GM18909 (cell line): ENCODE data around the gene MICA.
"Not testable (repeated sequence)": the region's sequence is repeated elsewhere in the genome, so short reads cannot be mapped to it uniquely, and the experiment has no call there.

Experiments
- ATAC-seq: cut with Tn5 transposase; IDR thresholded peaks from one replicate; pipeline ENCODE4 v1.9.1; 2021; ENCODE audit warnings: mild to moderate bottlenecking; ENCODE audit not compliant: unreplicated experiment, poor library complexity

The MICA gene

GRCh38 chr6:31379850-31380249, 23.5 kb upstream of the MICA start:
- no peak for ATAC-seq

DNA sequence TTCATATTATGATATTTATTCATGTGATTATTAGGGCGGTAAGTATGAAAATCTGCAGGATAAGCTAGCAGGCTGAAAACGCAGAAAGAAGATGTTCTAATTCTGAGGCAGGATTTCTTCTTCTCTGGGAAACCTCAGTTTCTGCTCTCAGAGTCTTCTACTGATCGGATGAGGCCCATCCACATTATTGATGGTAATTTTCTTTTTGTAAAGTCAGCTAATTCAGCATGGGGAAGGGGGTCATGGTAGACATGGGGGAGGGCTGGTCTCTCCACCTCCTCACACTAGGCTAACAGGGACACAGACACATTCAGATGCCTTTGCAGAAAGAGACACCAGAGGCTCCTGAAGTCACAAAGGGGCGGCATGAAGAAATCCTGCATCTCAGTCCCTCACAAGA, 21.7 kb upstream of the MICA start:
- ATAC-seq: no peak

GRCh38 chr6:31383149-31383548, 20.2 kb upstream of the MICA start:
- no peak for ATAC-seq

DNA sequence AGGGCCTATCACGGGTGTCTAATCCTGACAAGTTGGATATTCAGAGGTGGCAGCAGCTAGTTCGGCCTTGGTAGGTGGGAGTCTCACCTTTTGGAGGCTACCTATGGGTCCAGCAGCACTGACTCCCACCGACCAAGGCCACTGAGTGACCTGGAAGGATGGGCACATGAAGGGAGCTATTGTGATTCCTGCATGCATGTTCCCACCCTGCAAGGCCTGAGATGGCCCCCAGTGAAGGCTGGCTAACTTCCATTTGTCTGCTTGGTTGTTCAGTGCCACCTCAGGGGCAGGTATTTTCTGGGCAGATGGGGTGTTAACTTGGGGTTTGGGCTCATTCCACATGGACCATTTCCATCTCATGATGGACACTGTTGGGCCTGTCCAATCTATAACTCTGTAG, 18.4 kb upstream of the MICA start:
- ATAC-seq: no peak

DNA sequence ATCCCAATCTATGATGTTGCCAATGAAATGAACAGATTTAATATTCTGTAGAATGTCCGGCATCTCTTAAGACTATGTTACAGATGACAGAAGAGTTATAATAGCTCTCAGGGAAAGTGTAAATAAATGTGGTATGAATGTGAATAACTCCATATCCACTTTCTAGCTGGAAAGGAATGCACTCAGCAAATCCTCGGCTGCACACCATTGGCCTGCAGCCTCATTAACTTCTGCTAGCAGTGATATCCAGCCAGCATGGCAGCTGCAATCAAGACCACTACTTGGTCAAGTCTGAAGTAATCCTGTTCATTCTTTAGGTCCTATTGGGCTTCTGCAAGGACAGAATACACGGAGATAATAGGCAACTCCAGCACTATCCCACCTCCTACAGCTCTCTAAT, 17.3 kb upstream of the MICA start:
- ATAC-seq: no peak

DNA sequence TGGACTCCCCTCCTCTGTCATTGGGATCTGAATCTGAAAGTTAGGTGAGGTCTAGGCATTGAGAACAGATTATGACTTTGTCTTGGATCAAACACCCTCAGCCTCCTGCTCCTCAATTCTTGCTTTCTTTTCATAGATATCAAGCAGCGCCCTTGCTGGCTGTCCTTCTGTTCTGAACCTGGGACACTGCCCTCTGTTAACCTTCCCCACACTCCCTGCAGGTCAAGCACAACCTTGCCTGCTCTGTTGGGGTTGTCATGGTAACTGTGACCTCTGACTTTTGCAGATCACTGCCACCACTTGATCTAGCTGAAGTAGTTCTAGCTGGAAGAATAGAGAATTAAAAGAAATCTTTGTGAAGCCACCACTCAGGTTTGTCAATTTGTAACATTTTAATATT, 16.4 kb upstream of the MICA start:
- ATAC-seq: no peak

GRCh38 chr6:31388916-31389801, 14.2 kb upstream of the MICA start:
- ATAC-seq: not testable (repeated sequence)

DNA sequence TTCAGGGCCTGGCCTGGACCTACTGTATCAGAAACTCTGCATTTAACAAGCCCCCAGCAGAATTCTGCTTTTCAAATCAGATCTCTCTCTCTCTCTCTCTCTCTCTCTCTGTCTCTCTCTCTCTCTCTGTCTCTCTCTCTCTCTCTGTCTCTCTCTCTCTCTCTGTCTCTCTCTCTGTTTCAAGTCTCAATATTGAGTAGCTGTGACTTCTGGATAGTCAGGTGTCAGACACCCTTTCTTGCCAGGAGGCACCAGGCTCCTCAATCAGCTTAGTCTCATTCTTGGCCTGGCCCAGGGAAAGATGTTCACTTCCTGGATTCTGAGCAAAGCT, 13.6 kb upstream of the MICA start:
- ATAC-seq: not testable (repeated sequence)

DNA sequence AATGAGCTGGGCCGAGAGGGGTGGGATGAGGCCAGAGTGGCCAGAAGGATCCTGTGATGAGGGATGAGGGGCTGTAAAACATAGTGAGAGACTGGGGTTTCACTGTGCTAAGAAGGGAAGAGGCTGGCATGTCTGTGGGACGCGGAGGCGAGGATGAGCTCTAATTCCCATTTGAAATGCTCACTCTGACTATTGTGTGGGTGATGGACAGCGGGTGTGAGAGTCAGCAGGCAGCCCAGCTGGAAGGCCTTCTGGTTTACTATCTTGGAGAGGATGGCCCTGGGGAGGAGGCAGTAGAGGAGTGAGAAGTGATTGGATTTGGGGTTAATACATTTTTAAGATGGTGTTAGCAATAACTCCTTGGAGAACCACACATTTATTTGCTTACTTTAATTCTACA, 9.5 kb upstream of the MICA start:
- ATAC-seq: no peak

DNA sequence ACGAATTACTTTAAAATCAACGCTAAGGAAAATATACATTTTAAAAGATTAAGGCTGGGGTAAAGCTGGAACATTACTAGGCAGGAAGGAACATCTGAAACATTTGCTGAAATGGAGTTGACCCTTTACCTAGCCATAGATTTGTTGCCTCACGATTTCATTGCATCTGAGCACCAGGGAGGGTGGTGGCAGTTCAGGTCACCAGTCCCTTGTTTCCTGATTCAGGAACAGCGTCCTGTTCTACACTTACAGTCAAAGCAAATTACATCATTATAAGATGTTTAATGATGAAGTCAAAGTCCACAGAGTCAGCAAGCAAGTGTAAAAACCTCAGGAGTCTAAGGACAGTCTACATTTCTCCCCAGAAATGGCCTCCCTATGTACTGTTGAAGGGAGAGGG, 9.0 kb upstream of the MICA start:
- no peak for ATAC-seq

DNA sequence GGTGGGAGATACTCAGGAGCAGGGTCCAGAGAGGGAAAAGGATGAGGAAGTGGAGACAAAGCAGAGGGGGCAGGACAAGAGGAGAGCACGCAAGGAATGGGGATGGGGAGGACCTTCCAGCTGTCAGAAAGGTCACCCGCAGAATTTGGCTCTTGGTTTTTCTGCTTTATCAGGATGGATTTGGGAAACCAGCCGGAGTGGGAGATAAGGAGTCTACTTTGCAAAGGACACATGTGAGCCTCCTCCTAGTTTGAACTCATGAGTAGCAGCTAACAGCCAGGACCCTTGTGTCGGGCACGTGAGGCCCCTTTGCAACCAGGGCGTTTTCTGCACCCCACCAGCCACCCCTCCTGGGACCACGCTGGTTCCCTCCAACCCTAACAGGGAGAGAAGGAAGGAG, 7.6 kb upstream of the MICA start:
- no peak for ATAC-seq

DNA sequence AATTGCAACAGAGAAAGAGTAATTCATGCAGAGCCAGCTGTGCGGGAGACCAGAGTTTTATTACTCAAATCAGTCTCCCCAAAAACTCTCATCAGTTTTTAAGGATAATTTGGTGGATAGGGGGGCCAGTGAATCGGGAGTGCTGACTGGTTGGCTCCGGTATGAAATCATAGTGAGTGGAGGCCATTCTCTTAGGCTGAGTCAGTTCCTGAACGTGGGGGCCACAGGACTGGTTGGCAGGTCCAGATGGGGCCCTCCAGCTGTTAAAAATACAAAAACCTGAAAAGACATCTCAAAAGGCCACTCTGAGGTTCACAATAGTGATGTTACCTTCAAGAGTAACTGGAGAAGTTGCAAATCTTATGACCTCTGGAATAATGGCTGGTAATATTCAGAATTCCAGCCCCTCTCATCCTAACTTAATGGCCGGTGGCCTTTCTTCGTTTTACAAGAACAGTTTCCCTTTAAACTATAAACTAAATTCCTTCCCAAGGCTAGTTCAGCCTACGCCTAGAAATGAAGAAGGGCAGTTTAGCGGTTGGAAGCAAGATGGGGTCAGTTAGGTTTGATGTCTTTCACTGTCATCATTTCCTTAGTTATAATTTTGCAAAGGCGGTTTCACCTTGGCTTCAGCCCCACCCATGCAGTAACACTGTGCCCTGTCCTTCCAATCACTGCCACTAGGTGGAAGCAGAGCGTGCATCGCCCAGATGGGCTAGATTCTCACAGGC, 6.8 kb upstream of the MICA start:
- peak; percentile 41 for ATAC-seq

DNA sequence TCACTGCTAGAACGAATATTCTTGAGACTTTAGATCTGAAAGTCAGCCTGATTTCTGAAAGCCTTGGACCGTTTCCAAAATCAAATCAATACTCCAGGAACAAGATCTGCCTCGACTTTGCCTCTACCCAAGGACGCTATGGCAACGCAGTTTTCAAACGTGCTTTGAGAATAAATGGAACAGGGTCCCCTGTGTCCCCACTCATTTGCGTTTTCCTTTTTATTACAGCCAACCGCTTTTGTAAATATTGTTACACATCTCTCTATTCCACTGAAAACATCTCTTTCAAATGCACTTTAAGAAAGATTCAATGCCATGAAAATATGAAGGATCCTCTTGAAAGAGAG, 6.3 kb upstream of the MICA start:
- ATAC-seq: not testable (repeated sequence)

DNA sequence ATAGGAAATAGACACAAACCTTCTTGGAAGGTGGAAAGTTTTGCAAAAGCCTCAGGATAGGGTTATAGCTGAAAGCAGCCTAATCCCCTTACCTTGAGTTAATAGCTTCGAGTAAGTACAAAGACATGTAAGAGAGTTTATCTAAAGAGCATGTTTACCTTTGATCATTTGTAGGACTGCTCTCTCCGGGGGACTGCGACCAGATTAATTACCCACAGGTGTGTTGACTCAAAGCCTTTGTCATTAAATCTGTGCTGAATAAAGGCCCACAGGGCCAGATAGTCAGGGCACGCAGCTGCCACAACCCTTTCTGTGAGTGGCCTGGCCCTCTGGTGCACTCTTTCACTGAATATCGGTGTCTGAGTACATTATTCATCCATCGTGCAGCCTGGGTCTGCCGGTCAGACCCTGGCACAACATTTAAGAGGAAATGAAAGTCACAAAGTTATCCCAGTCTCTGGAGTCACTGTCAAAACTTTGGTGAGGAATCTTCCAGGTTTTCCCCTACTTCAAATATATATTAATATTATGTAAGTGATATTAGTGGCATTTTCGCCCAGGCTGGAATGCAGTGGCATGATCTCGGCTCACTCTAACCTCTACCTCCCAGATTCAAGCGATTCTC, 5.4 kb upstream of the MICA start:
- ATAC-seq: no peak

DNA sequence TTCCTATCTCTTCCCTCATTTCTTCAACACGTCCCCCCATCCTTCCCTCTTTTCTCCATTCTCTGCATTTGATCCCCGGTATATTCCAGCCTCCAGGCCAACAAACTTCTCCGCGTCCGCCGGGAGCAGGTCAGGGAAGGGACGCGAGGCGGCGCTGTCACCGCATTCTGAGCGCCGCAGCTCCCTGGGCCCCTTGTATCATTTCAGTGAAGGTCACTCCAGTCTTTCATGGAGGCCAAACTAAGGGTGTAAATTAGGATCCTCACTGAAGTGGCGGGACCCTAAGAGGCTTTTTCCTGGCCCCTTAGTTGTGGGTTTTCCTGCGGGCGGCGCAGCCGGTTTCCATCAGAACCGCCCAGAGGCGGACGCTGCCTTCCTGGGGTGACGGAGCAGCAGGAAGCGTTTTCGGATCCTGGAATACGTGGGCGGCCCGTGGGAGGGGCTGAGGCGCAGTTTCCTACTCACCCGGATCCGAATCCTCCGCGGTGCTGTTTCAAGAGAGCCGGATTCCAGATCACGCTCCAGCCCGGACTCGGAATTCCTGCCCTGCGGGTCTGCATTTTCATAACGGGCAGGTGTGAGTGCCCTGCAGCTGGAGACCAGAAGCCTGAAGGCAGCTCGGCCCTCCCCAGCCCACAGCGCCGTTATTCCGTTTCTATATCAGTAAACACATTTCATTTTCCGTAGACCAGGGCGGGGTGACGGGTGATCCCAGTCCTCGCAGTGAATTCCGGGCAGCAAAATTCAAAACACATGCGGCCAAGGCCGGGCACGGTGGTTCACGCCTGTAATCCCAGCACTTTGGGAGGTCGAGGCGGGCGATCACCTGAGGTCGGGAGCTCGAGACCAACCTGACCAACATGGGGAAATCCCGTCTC, 3.6 kb upstream of the MICA start:
- ATAC-seq: peak; percentile 33

DNA sequence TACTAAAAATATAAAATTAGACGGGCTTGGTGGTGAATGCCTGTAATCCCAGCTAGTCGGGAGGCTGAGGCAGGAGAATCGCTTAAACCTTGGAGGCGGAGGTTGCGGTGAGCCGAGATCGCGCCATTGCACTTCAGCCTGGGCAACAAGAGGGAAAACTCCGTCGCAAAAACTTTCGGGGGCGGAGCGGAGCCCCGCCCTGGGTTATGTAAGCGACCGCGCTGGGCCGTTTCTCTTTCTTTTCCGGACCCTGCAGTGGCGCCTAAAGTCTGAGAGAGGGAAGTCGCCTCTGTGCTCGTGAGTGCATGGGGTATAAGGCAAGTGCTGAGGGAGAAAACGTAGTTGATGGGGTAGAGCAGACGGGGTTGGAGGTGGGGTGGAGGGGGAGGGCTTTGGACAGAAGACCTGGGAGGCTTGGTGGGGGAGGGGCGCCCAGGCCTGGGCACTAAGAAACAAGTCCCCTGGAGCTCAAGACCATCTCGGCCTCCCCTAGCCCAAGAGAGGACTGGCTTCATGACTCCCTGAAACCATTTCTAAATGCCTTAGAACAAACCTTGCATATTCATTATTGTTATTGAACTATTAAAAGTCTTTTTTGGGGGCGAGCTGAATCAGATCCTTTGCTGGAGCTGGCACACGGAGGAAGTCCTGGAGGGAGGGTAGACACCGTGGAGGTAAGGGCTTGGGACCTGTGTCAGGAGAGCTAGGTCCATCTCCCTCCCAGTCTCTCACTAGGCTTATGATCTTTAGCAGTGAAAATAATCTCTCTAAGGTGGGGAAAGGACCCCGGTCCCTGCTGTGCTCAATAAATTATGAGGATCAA, 2.7 kb upstream of the MICA start:
- ATAC-seq: peak; percentile 37

DNA sequence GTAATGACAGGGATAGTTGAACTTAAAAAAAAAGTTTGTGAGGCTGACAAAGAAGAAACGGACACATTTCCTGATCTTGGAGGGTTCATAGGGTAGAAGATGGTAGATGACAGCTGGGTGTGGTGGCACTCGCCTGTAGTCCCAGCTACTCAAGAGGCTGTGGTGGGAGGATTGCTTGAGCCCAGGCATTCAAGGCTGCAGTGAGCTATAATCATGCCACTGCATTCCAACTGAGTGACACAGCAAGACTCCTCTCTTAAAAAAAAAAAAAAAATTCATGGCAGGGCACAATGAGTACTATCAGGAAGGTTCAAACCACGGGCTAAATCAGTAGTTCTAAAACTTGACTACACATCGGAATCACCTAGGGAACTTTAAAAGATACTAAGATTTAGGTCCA, 2.0 kb upstream of the MICA start:
- no peak for ATAC-seq

- ATAC-seq: peak; percentile 4
These were observed 792 bp upstream of the MICA start for GRCh38 chr6:31402324-31403282.

DNA sequence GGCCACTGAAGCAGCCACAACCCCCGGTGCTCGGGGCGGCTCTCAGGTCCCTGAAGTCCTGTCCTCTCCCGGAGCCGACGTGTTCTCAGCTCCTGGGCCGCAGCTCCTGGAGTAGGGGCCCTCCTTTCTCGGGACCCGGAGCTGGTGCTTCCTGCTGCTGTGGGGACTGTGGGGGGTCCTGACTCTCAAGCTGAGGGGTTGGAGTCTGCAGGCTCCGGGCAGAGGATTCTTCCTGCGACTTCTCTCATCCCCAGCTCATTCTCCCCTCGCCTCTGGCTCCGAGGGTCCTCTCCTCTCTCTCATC, 618 bp downstream of the MICA start:
- ATAC-seq: not testable (repeated sequence)
